CD4-positive, alpha-beta T cell treated with Interferon alpha-2 for 1 hour (primary cell): ENCODE measurements around the gene ARID4B.
"Not testable (repeated sequence)": the region's sequence is repeated elsewhere in the genome, so short reads cannot be mapped to it uniquely, and the experiment has no call there.

Experiments
- DNase-seq, 2 donors: peaks; one replicate each; pipeline ENCODE4 v3.0.0-alpha.2; 2020 to 2022

ARID4B gene

GRCh38 chr1:235328271-235329138 lies 526 bp upstream of the ARID4B start, which contains the start of gene GGPS1:
Gene GGPS1, plus strand, starts transcription at chr1:235328570. Its CDS starts 6,695 bp downstream, at chr1:235335265.
- peak; percentile 99 to 100 for DNase-seq

GRCh38 chr1:235326719-235327558 lies 1.0 kb downstream of the ARID4B start:
- DNase-seq = peak; percentile 66 to 77

- no peak for DNase-seq
Measured at GRCh38 chr1:235325854-235326253, 2.1 kb downstream of the ARID4B start.

- DNase-seq = no peak
Measured at GRCh38 chr1:235325139-235325538, 2.8 kb downstream of the ARID4B start.

GRCh38 chr1:235324296-235324695 lies 3.7 kb downstream of the ARID4B start:
- no peak for DNase-seq

- DNase-seq = no peak
Measured at GRCh38 chr1:235320521-235321179, 7.3 kb downstream of the ARID4B start.

GRCh38 chr1:235319255-235319654 lies 8.7 kb downstream of the ARID4B start:
- no peak for DNase-seq

- DNase-seq = no peak
Measured at GRCh38 chr1:235317168-235317567, 10.8 kb downstream of the ARID4B start.

- DNase-seq = no peak
Measured at GRCh38 chr1:235315735-235316134, 12.2 kb downstream of the ARID4B start.

GRCh38 chr1:235315173-235315572 lies 12.8 kb downstream of the ARID4B start:
- no peak for DNase-seq

- DNase-seq = no peak
Measured at GRCh38 chr1:235313931-235314678, 13.9 kb downstream of the ARID4B start.

- DNase-seq = no peak
Measured at GRCh38 chr1:235313262-235313661, 14.7 kb downstream of the ARID4B start.

GRCh38 chr1:235309206-235309605 lies 18.8 kb downstream of the ARID4B start:
- not testable (repeated sequence) for DNase-seq

GRCh38 chr1:235307158-235308124 lies 20.5 kb downstream of the ARID4B start:
- DNase-seq = no peak

GRCh38 chr1:235304549-235305451 lies 23.2 kb downstream of the ARID4B start:
- DNase-seq = peak; percentile 36 to 79

GRCh38 chr1:235302143-235302542 lies 25.8 kb downstream of the ARID4B start:
- DNase-seq = no peak

GRCh38 chr1:235299169-235299858 lies 28.7 kb downstream of the ARID4B start:
- no peak for DNase-seq

- no peak for DNase-seq
Measured at GRCh38 chr1:235298758-235299157, 29.2 kb downstream of the ARID4B start.

GRCh38 chr1:235297579-235297978 lies 30.4 kb downstream of the ARID4B start:
- DNase-seq = peak in 1 of 2 donors; percentile 87
